Esophagus squamous epithelium (tissue), 4 donors: Measurements from ENCODE around the gene TNFRSF25.

Source experiments
- POLR2A ChIP-seq, 4 donors: fragments of 450-650 bp; IDR thresholded peaks; one replicate each; pipeline ENCODE4 v1.6.1; 2017; ENCODE audit warnings: antibody characterized with exemption in 4 of 4, mild to moderate bottlenecking in 4 of 4, moderate library complexity in 3 of 4
- TF ChIP-seq, protein P1 (sequence below), 6 experiments: fragments of 450-650 bp in 4 of 6; fragments of 200-600 bp in 2 of 6; sonication (generic) in 2 of 6; IDR thresholded peaks; one replicate each; pipeline ENCODE4 v1.5.1; 2016 to 2019; ENCODE audit warnings: antibody characterized with exemption in 6 of 6, mild to moderate bottlenecking in 4 of 6, moderate library complexity in 4 of 6

DNA sequence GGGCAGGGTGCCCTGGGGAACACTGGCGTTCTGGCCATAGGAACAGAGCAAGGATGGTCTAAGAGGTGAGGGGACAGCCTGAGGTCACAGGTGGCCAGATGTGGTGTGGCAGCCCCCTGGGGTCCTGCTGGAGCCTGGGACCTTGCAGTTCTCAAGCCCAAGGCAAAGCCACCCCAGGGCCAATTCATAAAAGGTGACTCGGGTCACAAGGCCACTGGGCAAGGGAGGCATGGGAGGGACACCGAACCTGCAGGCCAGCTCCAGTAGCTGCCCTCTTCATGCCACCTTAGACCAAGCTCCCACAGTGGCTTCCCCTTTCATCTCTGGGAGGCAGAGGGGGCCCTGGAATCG is 19.3 kb downstream of the TNFRSF25 start:
- TF ChIP-seq, protein P1, sequence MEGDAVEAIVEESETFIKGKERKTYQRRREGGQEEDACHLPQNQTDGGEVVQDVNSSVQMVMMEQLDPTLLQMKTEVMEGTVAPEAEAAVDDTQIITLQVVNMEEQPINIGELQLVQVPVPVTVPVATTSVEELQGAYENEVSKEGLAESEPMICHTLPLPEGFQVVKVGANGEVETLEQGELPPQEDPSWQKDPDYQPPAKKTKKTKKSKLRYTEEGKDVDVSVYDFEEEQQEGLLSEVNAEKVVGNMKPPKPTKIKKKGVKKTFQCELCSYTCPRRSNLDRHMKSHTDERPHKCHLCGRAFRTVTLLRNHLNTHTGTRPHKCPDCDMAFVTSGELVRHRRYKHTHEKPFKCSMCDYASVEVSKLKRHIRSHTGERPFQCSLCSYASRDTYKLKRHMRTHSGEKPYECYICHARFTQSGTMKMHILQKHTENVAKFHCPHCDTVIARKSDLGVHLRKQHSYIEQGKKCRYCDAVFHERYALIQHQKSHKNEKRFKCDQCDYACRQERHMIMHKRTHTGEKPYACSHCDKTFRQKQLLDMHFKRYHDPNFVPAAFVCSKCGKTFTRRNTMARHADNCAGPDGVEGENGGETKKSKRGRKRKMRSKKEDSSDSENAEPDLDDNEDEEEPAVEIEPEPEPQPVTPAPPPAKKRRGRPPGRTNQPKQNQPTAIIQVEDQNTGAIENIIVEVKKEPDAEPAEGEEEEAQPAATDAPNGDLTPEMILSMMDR (IDR thresholded peaks at IDR 0.05): no peak
- TF ChIP-seq POLR2A (IDR thresholded peaks at IDR 0.05): no peak
